ENCODE data around the gene C12orf56. TPM values are rescaled to one million over a fixed set of nuclear protein-coding genes. Genes with fewer than 3 reads are reported as not detected.

C12orf56 gene
- total RNA-seq, 1 donor, result 0.86 TPM

DNA sequence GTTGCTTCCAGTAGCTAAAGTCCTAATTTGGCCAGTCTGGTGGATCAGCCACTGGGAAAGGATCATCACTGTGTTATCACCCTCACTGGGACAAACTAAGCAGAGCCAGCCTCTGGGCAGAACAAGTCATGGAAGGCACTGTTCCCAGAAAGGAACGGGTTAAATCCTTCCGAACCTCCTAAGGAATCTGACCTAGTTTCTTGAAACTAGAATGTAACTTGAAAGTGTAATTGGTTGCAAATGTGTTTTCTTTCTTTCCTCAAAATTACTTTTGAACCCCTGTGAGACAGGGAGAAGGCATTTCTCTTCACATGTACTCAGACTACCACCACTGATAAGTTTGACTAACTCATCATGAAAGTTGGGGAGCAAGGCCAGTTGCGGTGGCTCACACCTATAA lies 149.8 kb downstream of the C12orf56 start:
- TF ChIP-seq, protein P1, sequence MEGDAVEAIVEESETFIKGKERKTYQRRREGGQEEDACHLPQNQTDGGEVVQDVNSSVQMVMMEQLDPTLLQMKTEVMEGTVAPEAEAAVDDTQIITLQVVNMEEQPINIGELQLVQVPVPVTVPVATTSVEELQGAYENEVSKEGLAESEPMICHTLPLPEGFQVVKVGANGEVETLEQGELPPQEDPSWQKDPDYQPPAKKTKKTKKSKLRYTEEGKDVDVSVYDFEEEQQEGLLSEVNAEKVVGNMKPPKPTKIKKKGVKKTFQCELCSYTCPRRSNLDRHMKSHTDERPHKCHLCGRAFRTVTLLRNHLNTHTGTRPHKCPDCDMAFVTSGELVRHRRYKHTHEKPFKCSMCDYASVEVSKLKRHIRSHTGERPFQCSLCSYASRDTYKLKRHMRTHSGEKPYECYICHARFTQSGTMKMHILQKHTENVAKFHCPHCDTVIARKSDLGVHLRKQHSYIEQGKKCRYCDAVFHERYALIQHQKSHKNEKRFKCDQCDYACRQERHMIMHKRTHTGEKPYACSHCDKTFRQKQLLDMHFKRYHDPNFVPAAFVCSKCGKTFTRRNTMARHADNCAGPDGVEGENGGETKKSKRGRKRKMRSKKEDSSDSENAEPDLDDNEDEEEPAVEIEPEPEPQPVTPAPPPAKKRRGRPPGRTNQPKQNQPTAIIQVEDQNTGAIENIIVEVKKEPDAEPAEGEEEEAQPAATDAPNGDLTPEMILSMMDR (IDR thresholded peaks at IDR 0.05; ENCODE audit: insufficient read depth, low read depth, low read length), result no peak
- H3K4me3 ChIP-seq (ENCODE audit: low read depth, low read length), result no peak overlapping the region
- no peak for DNase-seq (ENCODE audit: low read depth)

DNA sequence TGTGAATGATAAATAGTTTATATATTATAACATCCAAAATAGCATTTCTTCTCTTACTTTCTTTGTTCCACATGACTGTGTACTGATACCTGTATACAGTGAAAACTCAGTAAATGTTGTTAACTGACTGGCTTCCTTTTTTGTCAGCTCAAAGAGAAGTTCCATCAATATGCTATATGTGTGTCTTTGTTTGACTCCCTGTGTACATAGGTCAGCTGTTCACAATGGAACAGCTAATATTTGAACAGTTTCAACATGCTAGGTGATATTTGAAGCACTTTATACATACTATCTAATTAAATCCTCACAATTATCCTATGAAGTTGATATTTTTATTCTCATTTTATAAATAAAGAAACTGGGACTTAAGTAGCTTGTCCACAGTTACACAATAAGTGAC lies 153.2 kb downstream of the C12orf56 start:
- no peak for DNase-seq (ENCODE audit: low read depth)
- H3K4me3 ChIP-seq (ENCODE audit: low read depth, low read length), result no peak overlapping the region
- TF ChIP-seq, protein P1 (IDR thresholded peaks at IDR 0.05; ENCODE audit: insufficient read depth, low read depth, low read length), result no peak

DNA sequence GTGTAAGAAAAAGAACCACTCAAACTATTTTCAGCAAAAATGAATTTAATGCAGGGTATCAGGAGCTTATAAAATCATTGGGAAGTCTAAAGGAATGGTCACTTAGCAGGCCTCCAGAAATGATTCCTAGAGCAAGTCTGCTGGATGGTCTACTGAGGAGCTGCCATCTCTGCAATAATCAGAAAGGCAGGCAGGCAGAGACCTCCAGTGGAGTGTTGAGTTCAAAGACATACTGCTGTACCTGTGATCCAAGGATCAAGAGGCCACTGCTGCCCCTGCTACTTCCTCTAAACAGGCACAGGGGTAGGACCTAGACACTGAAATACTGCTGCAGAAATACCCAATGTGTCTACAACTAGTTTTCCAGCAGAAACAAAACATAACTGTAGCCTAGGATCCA lies 154.0 kb downstream of the C12orf56 start:
- peak; percentile 28 for DNase-seq (ENCODE audit: low read depth)
- TF ChIP-seq, protein P1 (IDR thresholded peaks at IDR 0.05; ENCODE audit: insufficient read depth, low read depth, low read length), result peak; percentile 28
- no peak overlapping the region for H3K4me3 ChIP-seq (ENCODE audit: low read depth, low read length)

DNA sequence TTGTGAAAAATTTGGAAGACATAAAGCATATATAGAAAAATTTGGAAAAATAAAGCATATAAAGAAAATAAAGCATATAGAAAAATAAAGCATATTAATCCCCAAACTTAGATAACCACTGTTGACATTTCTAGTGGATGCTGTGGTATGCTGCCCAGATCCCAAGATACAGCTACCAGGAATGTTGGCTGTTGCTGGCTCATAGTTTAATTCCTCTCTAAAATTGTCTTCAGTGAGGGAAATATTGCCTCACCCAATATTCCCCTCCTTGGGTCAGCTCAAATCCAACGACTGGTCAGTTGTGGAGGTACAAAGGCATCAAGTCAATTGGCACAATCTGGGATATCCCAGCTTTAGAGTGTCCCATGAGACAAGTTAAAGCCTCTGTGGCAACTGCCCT lies 158.4 kb downstream of the C12orf56 start:
- no peak for DNase-seq (ENCODE audit: low read depth)
- no peak overlapping the region for H3K4me3 ChIP-seq (ENCODE audit: low read depth, low read length)
- TF ChIP-seq, protein P1 (IDR thresholded peaks at IDR 0.05; ENCODE audit: insufficient read depth, low read depth, low read length), result no peak

DNA sequence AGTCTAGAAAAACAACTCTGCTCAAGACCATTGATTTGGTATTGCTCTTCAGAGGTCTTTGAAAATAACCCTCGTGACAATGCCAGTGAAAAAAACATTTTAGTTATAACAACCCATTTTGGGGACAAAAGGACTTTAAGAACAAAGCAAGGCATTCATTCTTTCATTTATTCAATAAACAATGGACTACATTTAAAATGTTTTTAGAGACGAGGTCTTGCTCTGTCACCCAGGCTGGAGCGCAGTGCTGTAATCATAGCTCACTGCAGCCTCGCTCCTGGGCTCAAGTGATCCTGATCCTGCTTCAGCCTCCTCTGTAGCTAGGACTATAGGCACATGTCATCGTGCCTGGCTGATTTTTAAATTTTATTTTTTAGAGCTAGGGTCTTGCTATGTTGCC lies 160.8 kb downstream of the C12orf56 start:
- no peak overlapping the region for H3K4me3 ChIP-seq (ENCODE audit: low read depth, low read length)
- DNase-seq (ENCODE audit: low read depth), result no peak
- TF ChIP-seq, protein P1 (IDR thresholded peaks at IDR 0.05; ENCODE audit: insufficient read depth, low read depth, low read length), result no peak

DNA sequence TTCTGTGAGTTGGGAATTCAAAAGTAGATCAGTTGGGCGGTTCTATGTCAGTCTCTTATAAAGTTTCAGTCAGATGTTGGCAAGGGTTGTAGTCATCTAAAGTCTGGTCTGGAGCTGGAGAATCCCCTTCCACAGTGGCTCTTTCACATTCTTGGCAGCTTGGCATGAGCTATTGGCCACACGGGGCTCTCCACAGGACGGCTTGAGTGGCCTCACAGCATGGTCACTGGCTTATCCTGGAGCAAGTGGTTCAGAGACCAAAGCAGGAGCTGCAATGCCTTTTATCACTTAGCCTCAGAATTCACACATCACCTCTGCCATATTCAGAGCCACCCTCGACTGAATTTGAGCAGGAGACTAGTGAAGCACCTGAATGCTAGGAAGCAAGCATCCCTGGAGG lies 161.3 kb downstream of the C12orf56 start:
- H3K4me3 ChIP-seq (ENCODE audit: low read depth, low read length), result no peak overlapping the region
- TF ChIP-seq, protein P1 (IDR thresholded peaks at IDR 0.05; ENCODE audit: insufficient read depth, low read depth, low read length), result no peak
- DNase-seq (ENCODE audit: low read depth), result no peak

DNA sequence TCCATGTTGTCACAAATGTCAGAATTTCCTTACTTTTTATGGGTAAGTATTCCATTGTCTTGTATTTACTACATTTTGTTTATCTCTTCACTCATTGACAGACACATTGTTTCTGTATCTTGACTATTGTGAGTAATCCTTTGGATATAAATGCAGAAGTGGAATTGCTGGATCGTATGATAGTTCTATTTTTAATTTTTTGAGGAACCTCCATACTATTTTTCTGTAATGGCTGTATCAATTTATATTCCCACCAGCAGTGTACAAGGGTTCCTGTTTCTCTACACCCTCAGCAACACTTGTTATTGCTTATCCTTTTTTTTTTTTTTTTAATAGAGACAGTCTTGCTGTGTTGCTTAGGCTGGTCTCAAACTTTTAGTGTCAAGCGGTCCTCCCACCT lies 164.9 kb downstream of the C12orf56 start:
- no peak for DNase-seq (ENCODE audit: low read depth)
- TF ChIP-seq, protein P1 (IDR thresholded peaks at IDR 0.05; ENCODE audit: insufficient read depth, low read depth, low read length), result no peak
- H3K4me3 ChIP-seq (ENCODE audit: low read depth, low read length), result no peak overlapping the region
